ENCODE data around the gene OVCH1. TPM values are rescaled to one million over a fixed set of nuclear protein-coding genes. Genes with fewer than 3 reads are reported as not detected.

The OVCH1 gene
- total RNA-seq, 1 experiment from 2014 or later = not detected

- peaks cover 6 to 24% (median 21%) of the 10 kb centered on the region in 3 experiments; a peak in 6 of 7 replicates for H3K36me3 Mint-ChIP-seq (ENCODE audit: insufficient read depth in 1 of 3, low read depth in 3 of 3)
- H3K27ac Mint-ChIP-seq = no peak overlapping the region
- Histone ChIP-seq H3K23ac (ENCODE audit: insufficient read length, low read depth, low read length) (no peak overlapping the region), H3K4ac (ENCODE audit: low read depth, low read length) (no peak overlapping the region), H4K5ac (ENCODE audit: insufficient read length, low read depth, low read length) (no peak overlapping the region), H3K27ac (ENCODE audit: insufficient read length, low read depth, low read length) (no peak overlapping the region), H2BK20ac (ENCODE audit: low read depth, low read length, poor library complexity, severe bottlenecking) (no peak overlapping the region), H2BK15ac (ENCODE audit: low read depth, low read length) (no peak overlapping the region), H3K27me3 (ENCODE audit: insufficient read depth, low read length) (no peaks in the 10 kb centered on the region), H3K4me2 (ENCODE audit: insufficient read depth, insufficient read length, low read length) (no peak overlapping the region), H3K56ac (ENCODE audit: insufficient read length, low read depth, low read length) (no peak overlapping the region), H2AFZ (ENCODE audit: low read length) (no peak overlapping the region), H4K91ac (ENCODE audit: insufficient read length, low read depth, low read length) (no peak overlapping the region), H2AK5ac (ENCODE audit: insufficient read length, low read length) (no peak overlapping the region), H3K79me1 (ENCODE audit: insufficient read depth, low read depth, low read length, poor library complexity, severe bottlenecking) (no peaks in the 10 kb centered on the region), H4K20me1 (ENCODE audit: control insufficient read depth, insufficient read depth, insufficient read length) (no peaks in the 10 kb centered on the region), H3K79me2 (ENCODE audit: insufficient read depth, low read length) (no peaks in the 10 kb centered on the region), H2BK5ac (ENCODE audit: insufficient read length, low read length) (no peak overlapping the region), H3K14ac (ENCODE audit: insufficient read depth, low read length) (no peak overlapping the region), H3T11ph (ENCODE audit: low read length) (no peak overlapping the region), H3K9me3 (ENCODE audit: control insufficient read depth, low read depth, low read length) (peaks cover 13% of the 10 kb centered on the region), H3K4me1 (ENCODE audit: insufficient read depth, low read length) (no peaks in the 10 kb centered on the region), H3K9ac (ENCODE audit: extremely low read depth, insufficient read length, low read length) (no peak overlapping the region), H3K18ac (ENCODE audit: insufficient read length, low read depth, low read length) (no peak overlapping the region), H2BK120ac (ENCODE audit: low read depth, low read length, poor library complexity, severe bottlenecking) (no peak overlapping the region), H3K23me2 (ENCODE audit: insufficient read length, low read depth, low read length, poor library complexity, severe bottlenecking) (no peaks in the 10 kb centered on the region), H2BK12ac (ENCODE audit: insufficient read length, low read depth, low read length) (no peak overlapping the region), H4K8ac (replicated peaks; ENCODE audit: insufficient read length, low read depth, low read length) (no peak overlapping the region)
- H3K4me3 Mint-ChIP-seq = no peak overlapping the region
- peaks cover 31 to 36% of the 10 kb centered on the region in 2 experiments for H3K9me3 Mint-ChIP-seq
- H3K27me3 Mint-ChIP-seq (ENCODE audit: low read depth) = peaks cover 3% of the 10 kb centered on the region
- no peak for TF ChIP-seq CTCF (conservative IDR thresholded peaks at IDR 0.05)
- no peaks in the 10 kb centered on the region for H3K4me1 Mint-ChIP-seq
- no peak for DNase-seq
Measured at GRCh38 chr12:29414368-29414767, 83.1 kb downstream of the OVCH1 start.
